Ishikawa (cell line): ENCODE measurements around the gene EZR.

Experiments
- CEBPB ChIP-seq: IDR thresholded peaks from 2 replicates; pipeline ENCODE4 v1.6.1; 2012
- CREB1 ChIP-seq: IDR thresholded peaks from 2 replicates; pipeline ENCODE4 v1.6.1; 2012; ENCODE audit warnings: low read depth
- EGR1 ChIP-seq: IDR thresholded peaks from 2 replicates; pipeline ENCODE4 v1.6.1; 2012
- EP300 ChIP-seq: IDR thresholded peaks from 2 replicates; pipeline ENCODE4 v1.6.1; 2012; ENCODE audit warnings: borderline replicate concordance
- FOXM1 ChIP-seq: IDR thresholded peaks from 2 replicates; pipeline ENCODE4 v1.6.1; 2012; ENCODE audit warnings: low read depth, borderline replicate concordance
- NFIC ChIP-seq: IDR thresholded peaks from 2 replicates; pipeline ENCODE4 v1.6.1; 2012
- RAD21 ChIP-seq: IDR thresholded peaks from 2 replicates; pipeline ENCODE4 v1.6.1; 2012; ENCODE audit warnings: low read depth
- TAF1 ChIP-seq: IDR thresholded peaks from 2 replicates; pipeline ENCODE4 v1.6.1; 2012; ENCODE audit warnings: low read depth, mild to moderate bottlenecking
- TCF12 ChIP-seq: IDR thresholded peaks from 2 replicates; pipeline ENCODE4 v1.6.1; 2012; ENCODE audit warnings: low read depth
- TEAD4 ChIP-seq: IDR thresholded peaks from 2 replicates; pipeline ENCODE4 v1.6.1; 2012
- YY1 ChIP-seq: IDR thresholded peaks from 2 replicates; pipeline ENCODE4 v1.6.1; 2012; ENCODE audit warnings: low read depth
- ZBTB7A ChIP-seq: IDR thresholded peaks from 2 replicates; pipeline ENCODE4 v1.6.1; 2012; ENCODE audit warnings: low read depth
- TF ChIP-seq, protein P1 (sequence below): IDR thresholded peaks from 2 replicates; pipeline ENCODE4 v1.6.1; 2012
- TF ChIP-seq, protein P2 (sequence below): IDR thresholded peaks from 2 replicates; pipeline ENCODE4 v1.6.1; 2012
- TF ChIP-seq, protein P3 (sequence below): IDR thresholded peaks from 2 replicates; pipeline ENCODE4 v1.6.1; 2012; ENCODE audit warnings: low read depth, mild to moderate bottlenecking

The EZR gene

DNA sequence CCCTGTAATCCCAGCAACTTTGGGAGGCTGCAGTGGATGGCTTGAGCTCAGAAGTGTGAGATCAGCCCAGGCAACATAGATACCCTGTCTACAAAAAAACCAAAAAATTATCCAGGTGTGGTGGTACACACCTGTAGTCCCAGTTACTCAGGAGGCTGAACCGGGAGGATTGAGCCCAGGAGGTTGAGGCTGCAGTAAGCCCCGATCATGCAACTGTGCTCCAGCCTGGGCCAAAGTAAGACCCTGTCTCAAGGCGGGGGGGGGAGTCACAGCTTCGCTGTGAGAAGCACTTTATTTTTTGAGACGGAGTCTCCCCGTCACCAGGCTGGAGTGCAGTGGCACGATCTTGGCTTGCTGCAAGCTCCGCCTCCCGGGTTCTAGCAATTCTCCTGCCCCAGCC, 54.2 kb downstream of the EZR start:
- TF ChIP-seq EGR1 (no peak), ZBTB7A (no peak), TCF12 (no peak), CEBPB (no peak), TEAD4 (no peak), TAF1 (no peak), CREB1 (no peak), YY1 (no peak), EP300 (no peak), RAD21 (no peak)
- TF ChIP-seq, protein P1, sequence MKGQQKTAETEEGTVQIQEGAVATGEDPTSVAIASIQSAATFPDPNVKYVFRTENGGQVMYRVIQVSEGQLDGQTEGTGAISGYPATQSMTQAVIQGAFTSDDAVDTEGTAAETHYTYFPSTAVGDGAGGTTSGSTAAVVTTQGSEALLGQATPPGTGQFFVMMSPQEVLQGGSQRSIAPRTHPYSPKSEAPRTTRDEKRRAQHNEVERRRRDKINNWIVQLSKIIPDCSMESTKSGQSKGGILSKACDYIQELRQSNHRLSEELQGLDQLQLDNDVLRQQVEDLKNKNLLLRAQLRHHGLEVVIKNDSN = no peak
- TF ChIP-seq, protein P2, sequence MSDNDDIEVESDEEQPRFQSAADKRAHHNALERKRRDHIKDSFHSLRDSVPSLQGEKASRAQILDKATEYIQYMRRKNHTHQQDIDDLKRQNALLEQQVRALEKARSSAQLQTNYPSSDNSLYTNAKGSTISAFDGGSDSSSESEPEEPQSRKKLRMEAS = no peak

DNA sequence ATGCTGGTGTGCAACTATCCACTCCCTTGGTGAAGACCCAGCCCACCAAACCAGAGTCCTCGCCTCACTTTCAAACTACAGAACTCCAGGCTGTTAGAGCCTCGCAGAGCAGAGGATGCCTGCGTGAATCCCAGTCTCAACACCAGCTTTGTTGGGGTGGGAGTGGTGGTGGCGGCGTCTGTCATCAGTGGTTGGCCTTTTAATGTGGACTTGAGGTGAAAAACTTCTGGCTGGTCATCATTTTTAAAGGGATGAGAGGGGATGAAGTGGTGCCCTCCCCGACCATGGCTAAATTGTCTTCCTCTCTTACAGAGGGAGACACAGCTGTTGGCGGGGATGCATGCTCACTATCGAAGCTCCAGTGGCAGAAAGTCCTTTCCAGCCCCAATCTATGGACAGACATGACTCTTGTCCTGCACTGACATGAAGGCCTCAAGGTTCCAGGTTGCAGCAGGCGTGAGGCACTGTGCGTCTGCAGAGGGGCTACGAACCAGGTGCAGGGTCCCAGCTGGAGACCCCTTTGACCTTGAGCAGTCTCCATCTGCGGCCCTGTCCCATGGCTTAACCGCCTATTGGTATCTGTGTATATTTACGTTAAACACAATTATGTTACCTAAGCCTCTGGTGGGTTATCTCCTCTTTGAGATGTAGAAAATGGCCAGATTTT, 54.9 kb downstream of the EZR start:
- TF ChIP-seq YY1 (no peak), EP300 (no peak), CEBPB (no peak), CREB1 (no peak), EGR1 (no peak), RAD21 (no peak), TAF1 (no peak), NFIC (no peak), TEAD4 (no peak), TCF12 (no peak), FOXM1 (no peak), ZBTB7A (no peak)
- TF ChIP-seq, protein P1 = no peak
- TF ChIP-seq, protein P2 = no peak
- TF ChIP-seq, protein P3, sequence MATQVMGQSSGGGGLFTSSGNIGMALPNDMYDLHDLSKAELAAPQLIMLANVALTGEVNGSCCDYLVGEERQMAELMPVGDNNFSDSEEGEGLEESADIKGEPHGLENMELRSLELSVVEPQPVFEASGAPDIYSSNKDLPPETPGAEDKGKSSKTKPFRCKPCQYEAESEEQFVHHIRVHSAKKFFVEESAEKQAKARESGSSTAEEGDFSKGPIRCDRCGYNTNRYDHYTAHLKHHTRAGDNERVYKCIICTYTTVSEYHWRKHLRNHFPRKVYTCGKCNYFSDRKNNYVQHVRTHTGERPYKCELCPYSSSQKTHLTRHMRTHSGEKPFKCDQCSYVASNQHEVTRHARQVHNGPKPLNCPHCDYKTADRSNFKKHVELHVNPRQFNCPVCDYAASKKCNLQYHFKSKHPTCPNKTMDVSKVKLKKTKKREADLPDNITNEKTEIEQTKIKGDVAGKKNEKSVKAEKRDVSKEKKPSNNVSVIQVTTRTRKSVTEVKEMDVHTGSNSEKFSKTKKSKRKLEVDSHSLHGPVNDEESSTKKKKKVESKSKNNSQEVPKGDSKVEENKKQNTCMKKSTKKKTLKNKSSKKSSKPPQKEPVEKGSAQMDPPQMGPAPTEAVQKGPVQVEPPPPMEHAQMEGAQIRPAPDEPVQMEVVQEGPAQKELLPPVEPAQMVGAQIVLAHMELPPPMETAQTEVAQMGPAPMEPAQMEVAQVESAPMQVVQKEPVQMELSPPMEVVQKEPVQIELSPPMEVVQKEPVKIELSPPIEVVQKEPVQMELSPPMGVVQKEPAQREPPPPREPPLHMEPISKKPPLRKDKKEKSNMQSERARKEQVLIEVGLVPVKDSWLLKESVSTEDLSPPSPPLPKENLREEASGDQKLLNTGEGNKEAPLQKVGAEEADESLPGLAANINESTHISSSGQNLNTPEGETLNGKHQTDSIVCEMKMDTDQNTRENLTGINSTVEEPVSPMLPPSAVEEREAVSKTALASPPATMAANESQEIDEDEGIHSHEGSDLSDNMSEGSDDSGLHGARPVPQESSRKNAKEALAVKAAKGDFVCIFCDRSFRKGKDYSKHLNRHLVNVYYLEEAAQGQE = no peak

DNA sequence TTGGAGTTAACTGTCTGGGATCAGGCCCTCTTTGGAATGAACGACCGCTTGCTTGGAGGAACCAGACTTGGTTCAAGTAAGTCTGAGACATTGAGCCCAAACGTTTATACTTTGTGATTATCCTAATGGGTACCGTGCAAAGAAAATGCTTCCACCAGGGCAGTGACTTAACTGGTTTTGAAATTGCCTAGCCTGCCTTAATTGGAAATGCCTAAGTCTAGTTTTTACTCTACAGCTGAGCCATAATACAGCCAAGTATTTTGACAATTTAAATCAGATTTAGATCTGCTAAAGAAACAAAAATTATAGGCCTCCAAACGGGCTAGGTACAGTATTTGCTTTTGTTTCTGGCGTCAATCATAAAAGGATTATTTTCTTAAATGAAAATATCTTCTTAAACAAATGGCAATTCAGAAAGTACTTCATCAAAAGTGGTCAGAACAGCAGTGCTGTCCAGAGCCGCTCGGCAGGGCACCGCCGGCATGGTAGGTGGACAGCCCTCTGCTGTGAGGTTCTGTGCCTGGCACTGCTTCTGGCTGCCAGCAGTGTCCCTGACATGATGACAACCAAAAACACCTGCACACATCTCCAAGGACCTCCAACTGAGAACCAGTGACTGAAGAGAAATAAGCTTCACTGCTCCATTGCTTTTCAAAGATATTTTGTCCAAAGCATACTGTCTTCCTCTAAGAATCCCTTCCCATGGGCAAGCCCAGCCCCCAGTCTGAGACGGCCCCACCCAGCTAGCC, 55.6 kb downstream of the EZR start:
- TF ChIP-seq RAD21 (no peak), CREB1 (no peak), EP300 (no peak), TCF12 (no peak)

DNA sequence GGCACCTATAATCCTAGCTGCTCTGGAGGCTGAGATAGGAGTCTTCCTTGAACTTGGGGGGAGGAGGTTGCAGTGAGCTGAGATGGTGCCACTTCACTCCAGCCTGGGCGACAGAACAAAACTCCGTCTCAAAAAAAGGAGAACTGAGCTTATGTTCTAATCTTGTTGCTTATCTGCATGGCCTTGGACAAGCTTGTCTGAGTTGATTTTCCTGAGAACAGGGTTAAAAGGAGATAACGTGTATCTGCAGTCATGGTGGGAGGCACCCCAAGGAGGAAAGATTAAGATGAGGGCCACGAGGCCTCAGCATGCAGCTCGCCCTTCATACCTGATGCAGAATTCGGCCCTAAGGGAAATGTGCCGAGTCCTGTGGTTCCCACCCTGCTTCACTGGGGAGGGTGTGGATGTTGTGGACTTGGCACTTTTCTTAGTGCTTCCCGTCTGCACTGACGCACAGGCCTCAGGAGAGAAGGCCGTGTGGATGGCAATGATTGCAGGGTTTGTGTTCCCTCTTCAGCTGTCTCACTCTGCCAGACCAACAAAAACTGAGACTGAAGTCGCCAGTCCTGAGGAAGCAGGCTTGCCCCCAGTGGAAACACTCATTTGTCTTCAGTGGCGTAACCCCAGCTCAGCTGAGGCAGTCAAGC, 56.3 kb downstream of the EZR start:
- no peak for TF ChIP-seq CREB1
- no peak for TF ChIP-seq NFIC
- TF ChIP-seq ZBTB7A = no peak

DNA sequence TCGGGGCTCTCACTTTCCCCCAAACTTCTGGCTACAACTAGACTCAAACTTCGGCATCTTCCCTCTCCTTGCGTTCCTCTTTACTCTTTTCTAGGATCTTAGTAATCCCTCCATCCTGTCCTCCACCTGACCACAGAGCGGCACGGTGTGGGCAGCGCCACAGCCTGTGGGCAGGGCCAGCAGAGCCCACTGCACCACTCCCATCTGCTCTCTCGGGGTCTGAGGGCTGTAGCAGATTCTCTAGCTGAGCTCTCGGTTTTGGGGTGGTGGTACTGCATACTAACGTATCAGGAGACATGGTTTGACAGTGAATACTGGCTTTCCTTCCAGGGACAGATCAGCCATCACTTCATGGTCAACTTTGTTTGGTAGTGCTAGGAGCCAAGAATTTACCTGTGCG, 57.4 kb downstream of the EZR start:
- no peak for TF ChIP-seq NFIC
- TF ChIP-seq YY1 = no peak
- no peak for TF ChIP-seq TEAD4
- TF ChIP-seq, protein P2 = no peak
- no peak for TF ChIP-seq EGR1
- TF ChIP-seq CEBPB = no peak
- no peak for TF ChIP-seq ZBTB7A
- TF ChIP-seq TAF1 = no peak
- TF ChIP-seq FOXM1 = no peak
- TF ChIP-seq EP300 = no peak
- TF ChIP-seq, protein P3 = no peak
- TF ChIP-seq, protein P1 = no peak
- TF ChIP-seq TCF12 = no peak
- no peak for TF ChIP-seq CREB1
- TF ChIP-seq RAD21 = no peak
